Renal cortical epithelial cell (primary cell): ENCODE measurements around the gene TEX101. TPM values are rescaled to one million over a fixed set of nuclear protein-coding genes. Genes with fewer than 3 reads are reported as not detected.

ENCODE experiments used
- total RNA-seq: library from RNA; depleted of rRNA; stranded (reverse); fragments of >200 nt; gene quantifications from 2 replicates; pipeline ENCODE4 v1.2.3, GENCODE V29; 2014

The TEX101 gene
- total RNA-seq, 1 donor from 2014 or later = not detected

Other genes with a start within 250 kb of the TEX101 start
- gene PSG5, start 228.4 kb upstream of the TEX101 start, total RNA-seq = 8.4 and 16.1 TPM in 2 replicates
- 3.6 and 22.4 TPM in 2 replicates for gene PSG4, start 209.3 kb upstream of the TEX101 start, total RNA-seq
- 1.1 and 2.1 TPM in 2 replicates for gene PSG9, start 145.4 kb upstream of the TEX101 start, total RNA-seq
- gene CD177, start 61.2 kb upstream of the TEX101 start, total RNA-seq = 1.7 and 2.5 TPM in 2 replicates
- 0.20 TPM in 1 of 2 replicates, not detected in the other for gene LYPD3, start 50.7 kb downstream of the TEX101 start, total RNA-seq
- 9.6 and 12.3 TPM in 2 replicates for gene PHLDB3, start 89.9 kb downstream of the TEX101 start, total RNA-seq
- 144 and 213 TPM in 2 replicates for gene ETHE1, start 112.3 kb downstream of the TEX101 start, total RNA-seq
- 0.25 TPM in 1 of 2 replicates, not detected in the other for gene ZNF575, start 118.3 kb downstream of the TEX101 start, total RNA-seq
- 15.6 and 16.7 TPM in 2 replicates for gene XRCC1, start 160.6 kb downstream of the TEX101 start, total RNA-seq
- 0.52 and 2.2 TPM in 2 replicates for gene PINLYP, start 160.9 kb downstream of the TEX101 start, total RNA-seq
- 41.7 and 64.6 TPM in 2 replicates for gene IRGQ, start 181.2 kb downstream of the TEX101 start, total RNA-seq
- 10.1 and 12.3 TPM in 2 replicates for gene ZNF576, start 181.7 kb downstream of the TEX101 start, total RNA-seq
- 0.05 TPM in 1 of 2 replicates, not detected in the other for gene SRRM5, start 197.2 kb downstream of the TEX101 start, total RNA-seq
- 30.1 and 34.6 TPM in 2 replicates for gene ZNF428, start 204.7 kb downstream of the TEX101 start, total RNA-seq
- gene CADM4, start 225.0 kb downstream of the TEX101 start, total RNA-seq = 6.6 and 36.4 TPM in 2 replicates